ENCODE measurements around the gene TMEM242. TPM values are rescaled to one million over a fixed set of nuclear protein-coding genes. Genes with fewer than 3 reads are reported as not detected.

The TMEM242 gene
- polyA plus RNA-seq, 1 donor from 2014 or later: 17.6 TPM

- H3K9me2 ChIP-seq (ENCODE audit: insufficient read depth, low read length): no peaks in the 10 kb centered on the region
- no peaks in the 10 kb centered on the region for H3F3A ChIP-seq (ENCODE audit: insufficient read depth, low read length, poor library complexity, severe bottlenecking)
- H3K4me2 ChIP-seq (ENCODE audit: low read length): no peak overlapping the region
- no peaks in the 10 kb centered on the region for H4K20me1 ChIP-seq (ENCODE audit: insufficient read depth)
- no peaks in the 10 kb centered on the region for H3K9me3 ChIP-seq (ENCODE audit: low read length)
- TF ChIP-seq POLR2AphosphoS5 (IDR thresholded peaks at IDR 0.05): no peak
- TF ChIP-seq EZH2 (IDR thresholded peaks at IDR 0.05; ENCODE audit: borderline replicate concordance, insufficient read depth, low read length, poor library complexity, severe bottlenecking): no peak
- TF ChIP-seq, protein P1, sequence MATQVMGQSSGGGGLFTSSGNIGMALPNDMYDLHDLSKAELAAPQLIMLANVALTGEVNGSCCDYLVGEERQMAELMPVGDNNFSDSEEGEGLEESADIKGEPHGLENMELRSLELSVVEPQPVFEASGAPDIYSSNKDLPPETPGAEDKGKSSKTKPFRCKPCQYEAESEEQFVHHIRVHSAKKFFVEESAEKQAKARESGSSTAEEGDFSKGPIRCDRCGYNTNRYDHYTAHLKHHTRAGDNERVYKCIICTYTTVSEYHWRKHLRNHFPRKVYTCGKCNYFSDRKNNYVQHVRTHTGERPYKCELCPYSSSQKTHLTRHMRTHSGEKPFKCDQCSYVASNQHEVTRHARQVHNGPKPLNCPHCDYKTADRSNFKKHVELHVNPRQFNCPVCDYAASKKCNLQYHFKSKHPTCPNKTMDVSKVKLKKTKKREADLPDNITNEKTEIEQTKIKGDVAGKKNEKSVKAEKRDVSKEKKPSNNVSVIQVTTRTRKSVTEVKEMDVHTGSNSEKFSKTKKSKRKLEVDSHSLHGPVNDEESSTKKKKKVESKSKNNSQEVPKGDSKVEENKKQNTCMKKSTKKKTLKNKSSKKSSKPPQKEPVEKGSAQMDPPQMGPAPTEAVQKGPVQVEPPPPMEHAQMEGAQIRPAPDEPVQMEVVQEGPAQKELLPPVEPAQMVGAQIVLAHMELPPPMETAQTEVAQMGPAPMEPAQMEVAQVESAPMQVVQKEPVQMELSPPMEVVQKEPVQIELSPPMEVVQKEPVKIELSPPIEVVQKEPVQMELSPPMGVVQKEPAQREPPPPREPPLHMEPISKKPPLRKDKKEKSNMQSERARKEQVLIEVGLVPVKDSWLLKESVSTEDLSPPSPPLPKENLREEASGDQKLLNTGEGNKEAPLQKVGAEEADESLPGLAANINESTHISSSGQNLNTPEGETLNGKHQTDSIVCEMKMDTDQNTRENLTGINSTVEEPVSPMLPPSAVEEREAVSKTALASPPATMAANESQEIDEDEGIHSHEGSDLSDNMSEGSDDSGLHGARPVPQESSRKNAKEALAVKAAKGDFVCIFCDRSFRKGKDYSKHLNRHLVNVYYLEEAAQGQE (IDR thresholded peaks at IDR 0.05; ENCODE audit: borderline replicate concordance): no peak
- no peak for TF ChIP-seq SMC3 (conservative IDR thresholded peaks at IDR 0.05; ENCODE audit: poor library complexity)
- no peak for TF ChIP-seq RAD21 (conservative IDR thresholded peaks at IDR 0.05)
- TF ChIP-seq, protein P2, sequence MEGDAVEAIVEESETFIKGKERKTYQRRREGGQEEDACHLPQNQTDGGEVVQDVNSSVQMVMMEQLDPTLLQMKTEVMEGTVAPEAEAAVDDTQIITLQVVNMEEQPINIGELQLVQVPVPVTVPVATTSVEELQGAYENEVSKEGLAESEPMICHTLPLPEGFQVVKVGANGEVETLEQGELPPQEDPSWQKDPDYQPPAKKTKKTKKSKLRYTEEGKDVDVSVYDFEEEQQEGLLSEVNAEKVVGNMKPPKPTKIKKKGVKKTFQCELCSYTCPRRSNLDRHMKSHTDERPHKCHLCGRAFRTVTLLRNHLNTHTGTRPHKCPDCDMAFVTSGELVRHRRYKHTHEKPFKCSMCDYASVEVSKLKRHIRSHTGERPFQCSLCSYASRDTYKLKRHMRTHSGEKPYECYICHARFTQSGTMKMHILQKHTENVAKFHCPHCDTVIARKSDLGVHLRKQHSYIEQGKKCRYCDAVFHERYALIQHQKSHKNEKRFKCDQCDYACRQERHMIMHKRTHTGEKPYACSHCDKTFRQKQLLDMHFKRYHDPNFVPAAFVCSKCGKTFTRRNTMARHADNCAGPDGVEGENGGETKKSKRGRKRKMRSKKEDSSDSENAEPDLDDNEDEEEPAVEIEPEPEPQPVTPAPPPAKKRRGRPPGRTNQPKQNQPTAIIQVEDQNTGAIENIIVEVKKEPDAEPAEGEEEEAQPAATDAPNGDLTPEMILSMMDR (IDR thresholded peaks at IDR 0.05; ENCODE audit: poor library complexity, severe bottlenecking): no peak
- no peak for TF ChIP-seq EP300 (conservative IDR thresholded peaks at IDR 0.05; ENCODE audit: poor library complexity, severe bottlenecking)
- no peaks in the 10 kb centered on the region for H3K36me3 ChIP-seq (ENCODE audit: insufficient read depth, low read length)
- H3K79me2 ChIP-seq (replicated peaks; ENCODE audit: insufficient read depth, low read length): peaks cover 2% of the 10 kb centered on the region
- H2AFZ ChIP-seq (ENCODE audit: low read depth, low read length): no peak overlapping the region
- H3K9ac ChIP-seq (ENCODE audit: low read length): no peak overlapping the region
- H3K4me3 ChIP-seq (ENCODE audit: low read length): no peak overlapping the region
- no peak overlapping the region for H3K27ac ChIP-seq (ENCODE audit: low read length)
- no peaks in the 10 kb centered on the region for H3K27me3 ChIP-seq (ENCODE audit: insufficient read depth, low read depth, low read length)
These were observed 18.2 kb downstream of the TMEM242 start for GRCh38 chr6:157304899-157305663.

GRCh38 chr6:157302736-157303135 is 20.6 kb downstream of the TMEM242 start:
- no peaks in the 10 kb centered on the region for H3K36me3 ChIP-seq (ENCODE audit: insufficient read depth, low read length)
- peak overlapping the region; percentile 79 for H3K27ac ChIP-seq (ENCODE audit: low read length)
- TF ChIP-seq TAF1 (IDR thresholded peaks at IDR 0.05; ENCODE audit: low read depth) (no peak), EP300 (conservative IDR thresholded peaks at IDR 0.05; ENCODE audit: poor library complexity, severe bottlenecking) (no peak), POLR2AphosphoS5 (IDR thresholded peaks at IDR 0.05) (no peak), RAD21 (conservative IDR thresholded peaks at IDR 0.05) (no peak), MXI1 (conservative IDR thresholded peaks at IDR 0.05; ENCODE audit: poor library complexity, severe bottlenecking) (no peak), SMC3 (conservative IDR thresholded peaks at IDR 0.05; ENCODE audit: poor library complexity) (no peak), EZH2 (IDR thresholded peaks at IDR 0.05; ENCODE audit: borderline replicate concordance, insufficient read depth, low read length, poor library complexity, severe bottlenecking) (no peak)
- TF ChIP-seq, protein P2 (IDR thresholded peaks at IDR 0.05; ENCODE audit: poor library complexity, severe bottlenecking): no peak
- TF ChIP-seq, protein P1 (IDR thresholded peaks at IDR 0.05; ENCODE audit: borderline replicate concordance): no peak
- H3K27me3 ChIP-seq (ENCODE audit: insufficient read depth, low read depth, low read length): no peaks in the 10 kb centered on the region
- peak overlapping the region; percentile 28 for H3K9ac ChIP-seq (ENCODE audit: low read length)
- no peaks in the 10 kb centered on the region for H3K9me2 ChIP-seq (ENCODE audit: insufficient read depth, low read length)
- peak overlapping the region; percentile 39 for H3K4me3 ChIP-seq (ENCODE audit: low read length)
- H3F3A ChIP-seq (ENCODE audit: insufficient read depth, low read length, poor library complexity, severe bottlenecking): no peaks in the 10 kb centered on the region
- H2AFZ ChIP-seq (ENCODE audit: low read depth, low read length): no peak overlapping the region
- H4K20me1 ChIP-seq (ENCODE audit: insufficient read depth): no peaks in the 10 kb centered on the region
- no peaks in the 10 kb centered on the region for H3K9me3 ChIP-seq (ENCODE audit: low read length)
- peaks cover 2% of the 10 kb centered on the region for H3K79me2 ChIP-seq (replicated peaks; ENCODE audit: insufficient read depth, low read length)
- H3K4me2 ChIP-seq (ENCODE audit: low read length): peak overlapping the region; percentile 29
